Measurements from ENCODE around the gene TENM3.

- TF ChIP-seq CTCF (IDR thresholded peaks at IDR 0.05; ENCODE audit: control extremely low read depth in 1 of 3, insufficient read depth in 1 of 3, low read depth in 1 of 3, low read length in 3 of 3) (no peak), TCF12 (IDR thresholded peaks at IDR 0.05; ENCODE audit: low read depth, low read length) (no peak), EZH2 (IDR thresholded peaks at IDR 0.05; ENCODE audit: low read depth, low read length, severe bottlenecking) (no peak), YY1 (IDR thresholded peaks at IDR 0.05; ENCODE audit: low read depth, low read length) (no peak), POLR2A (IDR thresholded peaks at IDR 0.05; ENCODE audit: control extremely low read depth in 1 of 2, low read depth in 2 of 2, low read length in 2 of 2) (no peak)
Measured at GRCh38 chr4:182301736-182302135, 58.5 kb downstream of the TENM3 start.
